PFSK-1 (cell line): ENCODE data around the gene HTR1B.

Source experiments
- FOXP2 ChIP-seq: optimal IDR thresholded peaks from 2 replicates; pipeline ENCODE3; 2011; ENCODE audit warnings: borderline replicate concordance, control low read depth, inconsistent platforms; ENCODE audit not compliant: insufficient read depth; ENCODE audit errors: extremely low read length, extremely low read depth
- POLR2AphosphoS5 ChIP-seq: IDR thresholded peaks from 2 replicates; pipeline ENCODE4 v1.6.1; 2012; ENCODE audit warnings: low read depth, mild to moderate bottlenecking, control low read depth, low read length, moderate library complexity
- SIN3A ChIP-seq: IDR thresholded peaks from 2 replicates; pipeline ENCODE4 v1.6.1; 2012; ENCODE audit warnings: mild to moderate bottlenecking, low read length, moderate library complexity, borderline replicate concordance; ENCODE audit not compliant: insufficient read depth
- TAF1 ChIP-seq: IDR thresholded peaks from 2 replicates; pipeline ENCODE4 v1.6.1; 2012; ENCODE audit warnings: low read length, control low read depth, borderline replicate concordance; ENCODE audit not compliant: insufficient read depth
- TF ChIP-seq, protein P1 (sequence below), 2 experiments: IDR thresholded peaks; 2 replicates each; pipeline versions ENCODE4 v1.6.1 to v1.8.0; 2011 to 2012; ENCODE audit warnings: low read depth in 2 of 2, low read length in 2 of 2, control low read depth in 1 of 2, inconsistent platforms in 1 of 2, mild to moderate bottlenecking in 1 of 2, moderate library complexity in 1 of 2; ENCODE audit not compliant: insufficient read depth in 1 of 2

DNA sequence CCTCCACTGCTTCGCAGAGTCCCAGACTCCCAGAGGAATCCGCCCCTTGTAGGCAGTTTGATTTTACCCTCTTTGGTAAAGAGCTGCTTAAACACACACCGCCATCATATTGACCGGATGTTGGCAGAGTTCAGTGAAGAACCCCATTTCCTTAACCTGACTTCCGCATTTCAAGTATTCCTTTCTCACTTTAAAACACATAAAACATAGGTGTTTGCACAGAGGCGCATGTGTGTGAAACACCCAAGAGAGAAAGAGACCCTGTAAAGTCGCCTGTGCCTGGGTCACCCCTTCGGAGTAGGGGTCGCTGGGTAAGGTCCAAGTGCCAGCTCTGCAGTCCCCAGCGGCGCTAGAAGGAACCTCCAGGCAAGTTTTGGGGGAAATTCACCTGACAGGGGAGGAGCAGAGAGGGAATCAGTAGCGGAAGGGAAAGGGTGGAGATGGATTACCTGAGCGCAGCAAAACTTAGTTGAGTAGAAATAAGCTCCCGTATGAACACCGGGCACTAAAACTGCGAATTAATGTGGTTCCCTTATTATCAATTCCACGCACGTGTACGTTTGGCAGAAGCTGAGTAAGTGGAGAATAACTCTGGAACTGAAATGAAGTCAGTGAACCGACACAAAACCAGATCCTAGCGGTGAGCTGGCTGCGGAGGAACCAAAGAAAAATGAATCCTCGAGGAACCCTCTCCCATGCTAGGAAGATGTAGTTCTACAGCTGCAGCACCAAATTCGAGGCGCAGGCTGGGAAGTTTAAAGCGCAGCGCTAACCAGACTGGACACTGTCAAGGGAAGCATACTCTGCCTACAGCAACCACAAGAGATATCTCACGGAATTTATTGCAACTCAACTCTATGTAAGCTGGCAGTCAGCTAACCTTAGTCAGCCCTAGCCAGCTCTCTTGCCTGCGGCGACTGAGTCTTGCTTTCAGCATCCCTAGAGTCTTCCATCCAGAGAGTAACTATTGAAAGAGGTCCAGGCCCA is 3.5 kb upstream of the HTR1B start:
- TF ChIP-seq SIN3A: no peak
- TF ChIP-seq, protein P1, sequence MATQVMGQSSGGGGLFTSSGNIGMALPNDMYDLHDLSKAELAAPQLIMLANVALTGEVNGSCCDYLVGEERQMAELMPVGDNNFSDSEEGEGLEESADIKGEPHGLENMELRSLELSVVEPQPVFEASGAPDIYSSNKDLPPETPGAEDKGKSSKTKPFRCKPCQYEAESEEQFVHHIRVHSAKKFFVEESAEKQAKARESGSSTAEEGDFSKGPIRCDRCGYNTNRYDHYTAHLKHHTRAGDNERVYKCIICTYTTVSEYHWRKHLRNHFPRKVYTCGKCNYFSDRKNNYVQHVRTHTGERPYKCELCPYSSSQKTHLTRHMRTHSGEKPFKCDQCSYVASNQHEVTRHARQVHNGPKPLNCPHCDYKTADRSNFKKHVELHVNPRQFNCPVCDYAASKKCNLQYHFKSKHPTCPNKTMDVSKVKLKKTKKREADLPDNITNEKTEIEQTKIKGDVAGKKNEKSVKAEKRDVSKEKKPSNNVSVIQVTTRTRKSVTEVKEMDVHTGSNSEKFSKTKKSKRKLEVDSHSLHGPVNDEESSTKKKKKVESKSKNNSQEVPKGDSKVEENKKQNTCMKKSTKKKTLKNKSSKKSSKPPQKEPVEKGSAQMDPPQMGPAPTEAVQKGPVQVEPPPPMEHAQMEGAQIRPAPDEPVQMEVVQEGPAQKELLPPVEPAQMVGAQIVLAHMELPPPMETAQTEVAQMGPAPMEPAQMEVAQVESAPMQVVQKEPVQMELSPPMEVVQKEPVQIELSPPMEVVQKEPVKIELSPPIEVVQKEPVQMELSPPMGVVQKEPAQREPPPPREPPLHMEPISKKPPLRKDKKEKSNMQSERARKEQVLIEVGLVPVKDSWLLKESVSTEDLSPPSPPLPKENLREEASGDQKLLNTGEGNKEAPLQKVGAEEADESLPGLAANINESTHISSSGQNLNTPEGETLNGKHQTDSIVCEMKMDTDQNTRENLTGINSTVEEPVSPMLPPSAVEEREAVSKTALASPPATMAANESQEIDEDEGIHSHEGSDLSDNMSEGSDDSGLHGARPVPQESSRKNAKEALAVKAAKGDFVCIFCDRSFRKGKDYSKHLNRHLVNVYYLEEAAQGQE (IDR thresholded peaks at IDR 0.05; ENCODE audit: insufficient read depth in 1 of 2, low read depth in 2 of 2, low read length in 2 of 2): no peak
- TF ChIP-seq POLR2AphosphoS5: no peak
- no peak for TF ChIP-seq TAF1
- TF ChIP-seq FOXP2: no peak
